HG02798 (cell line): ENCODE results near the gene DMRT2.

Experiments
- ATAC-seq: cut with Tn5 transposase; IDR thresholded peaks from one replicate; pipeline ENCODE4 v1.9.1; 2021; ENCODE audit warnings: mild to moderate bottlenecking; ENCODE audit not compliant: unreplicated experiment, poor library complexity

DMRT2 gene

DNA sequence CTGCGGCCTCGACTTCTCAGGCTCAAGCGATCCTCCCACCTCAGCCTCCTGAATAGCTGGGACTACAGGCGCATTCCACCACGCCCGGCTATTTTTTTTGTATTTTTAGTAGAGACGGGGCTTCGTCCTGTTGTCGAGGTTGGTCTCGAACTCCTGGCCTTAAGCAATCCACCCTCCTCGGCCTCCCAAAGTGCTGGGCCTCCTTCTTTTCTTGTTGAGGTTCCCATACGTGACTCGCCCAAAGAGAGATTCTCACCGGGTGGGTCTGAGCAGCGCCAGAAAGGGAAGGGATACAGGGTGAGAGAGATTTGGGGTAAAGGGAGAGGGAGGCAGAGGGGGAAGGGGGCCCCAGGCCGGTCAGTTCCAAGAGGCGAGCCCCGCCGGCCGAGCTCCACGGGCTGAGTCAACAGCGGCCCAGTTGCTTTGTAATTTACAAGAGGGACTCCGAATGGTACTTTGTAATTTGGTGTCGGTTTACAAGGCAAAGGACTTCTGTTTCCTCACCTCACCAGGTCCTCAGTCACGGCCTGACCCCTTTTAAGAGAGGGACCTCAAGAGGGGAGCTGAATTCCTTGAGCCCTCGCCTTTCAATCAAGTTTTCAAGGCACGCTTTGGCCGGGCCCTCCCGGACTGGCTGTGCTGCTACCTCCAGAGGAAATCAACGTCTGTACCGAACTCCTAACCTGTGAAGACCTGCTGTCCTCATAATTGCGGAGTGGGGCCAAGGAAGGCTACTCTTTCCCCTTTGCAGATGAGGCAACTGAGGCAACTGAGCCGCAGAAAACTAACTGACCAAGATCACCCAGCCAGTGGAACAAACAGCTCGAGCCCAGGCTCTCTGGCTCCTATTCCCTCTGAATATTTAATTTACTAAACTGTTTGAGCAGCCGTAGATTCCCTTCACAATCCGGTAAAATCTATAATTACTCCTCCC is 3.3 kb upstream of the DMRT2 start:
- ATAC-seq = no peak

DNA sequence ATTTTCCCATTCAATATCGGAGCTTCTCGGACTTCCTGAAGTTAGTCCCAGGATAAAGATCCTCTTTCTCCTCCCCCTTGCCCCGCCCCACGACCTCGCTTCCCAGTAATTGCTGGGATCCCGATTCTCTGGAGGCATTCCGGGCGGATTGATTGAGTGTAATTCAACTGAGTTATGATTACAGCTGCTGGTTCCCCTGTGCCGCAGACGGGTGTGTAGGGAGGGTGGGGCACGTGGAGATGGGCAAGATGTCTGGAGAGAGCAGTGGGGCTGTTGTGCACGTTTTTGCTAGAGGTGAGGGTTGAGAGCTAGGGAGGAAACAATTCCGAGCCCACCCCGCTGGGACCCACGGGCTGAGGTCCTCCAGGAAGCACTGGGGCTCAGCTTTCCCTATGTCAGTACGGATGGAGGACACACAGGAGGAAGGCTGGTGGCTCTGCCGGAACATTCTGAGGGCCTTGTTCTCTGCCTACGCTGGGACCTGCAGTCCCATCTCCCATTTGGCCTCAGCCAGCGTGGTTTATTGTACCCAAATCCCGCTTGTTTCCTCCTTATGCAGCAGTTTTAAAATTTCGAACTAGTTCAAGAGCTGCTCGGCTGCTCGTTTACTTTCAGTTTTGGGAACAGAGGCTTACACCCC is 2.4 kb upstream of the DMRT2 start:
- ATAC-seq = no peak

DNA sequence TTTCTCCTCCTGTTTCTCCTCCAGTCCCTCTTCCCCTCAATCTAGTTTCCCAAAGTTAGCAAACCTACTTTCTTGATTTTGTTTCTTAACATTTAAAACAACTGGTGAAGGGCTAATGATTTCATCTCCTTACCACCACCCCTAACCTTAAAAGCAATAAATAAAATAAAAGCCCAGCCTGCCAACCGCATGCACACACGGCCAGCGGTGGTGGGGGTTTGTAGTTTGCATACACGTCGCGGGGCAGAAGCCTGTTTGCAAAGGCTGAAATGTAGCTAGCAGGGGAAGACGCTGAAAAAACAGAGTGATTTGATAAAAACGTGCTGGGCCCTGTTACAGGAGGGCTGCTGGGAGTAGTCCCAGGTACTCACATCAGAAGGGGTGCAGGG is 1.9 kb upstream of the DMRT2 start:
- ATAC-seq = no peak

DNA sequence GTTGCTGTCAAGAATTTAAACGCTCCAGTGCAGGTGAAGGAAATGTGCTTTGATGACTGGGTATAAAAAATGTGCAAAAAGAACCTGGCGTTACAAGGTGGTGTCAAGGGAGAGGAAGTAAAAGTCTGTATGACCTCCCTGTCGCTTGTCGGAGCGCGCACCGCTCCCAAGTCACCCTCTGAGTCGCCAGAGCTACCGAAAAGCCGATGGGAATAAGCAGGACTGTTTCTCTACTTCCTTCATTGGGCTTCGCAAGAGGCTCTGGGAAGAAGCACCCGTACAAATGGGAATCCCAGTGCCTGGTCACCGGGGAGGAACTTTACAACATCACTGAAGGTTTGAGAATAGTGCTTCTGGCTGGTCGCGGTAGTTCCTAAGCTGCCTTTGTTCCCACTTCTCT is 1.3 kb upstream of the DMRT2 start:
- no peak for ATAC-seq

DNA sequence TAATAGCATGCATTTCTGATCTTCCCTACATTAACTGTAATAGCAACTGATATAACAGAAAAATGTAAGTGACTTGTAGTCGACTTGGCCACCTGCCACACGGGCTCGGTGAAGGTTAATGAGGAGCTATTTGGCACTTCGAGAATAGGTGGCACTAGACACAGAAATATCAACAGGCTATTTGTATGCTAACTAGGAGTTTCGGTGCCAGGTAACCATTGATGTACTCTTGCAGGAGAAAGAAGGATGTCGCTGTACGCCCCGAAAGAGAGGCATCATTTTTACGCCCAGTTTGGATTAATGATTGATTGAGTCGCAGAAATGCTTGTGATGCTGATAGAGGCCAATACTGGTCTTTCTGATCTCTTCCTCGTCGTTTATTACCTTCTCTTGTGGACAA is 516 bp upstream of the DMRT2 start:
- no peak for ATAC-seq

DNA sequence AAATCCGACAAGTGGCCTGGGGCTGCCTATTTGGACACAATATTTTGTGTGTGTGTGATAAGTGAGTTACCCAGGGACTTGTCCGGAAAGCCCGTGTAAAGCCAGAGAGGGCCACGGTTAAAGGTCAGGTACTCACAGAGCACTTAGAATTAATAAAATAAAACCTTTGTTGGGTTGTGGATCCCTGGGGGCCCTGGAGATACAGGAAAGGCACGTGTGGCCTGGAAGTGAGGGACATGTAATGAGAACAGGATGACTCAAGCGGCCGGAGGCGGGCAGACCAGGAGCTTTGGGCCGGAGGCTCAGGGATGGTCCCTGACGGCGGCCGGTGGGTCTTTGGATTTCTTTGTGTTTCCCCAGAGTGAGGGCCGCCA is 1.0 kb downstream of the DMRT2 start:
- no peak for ATAC-seq

DNA sequence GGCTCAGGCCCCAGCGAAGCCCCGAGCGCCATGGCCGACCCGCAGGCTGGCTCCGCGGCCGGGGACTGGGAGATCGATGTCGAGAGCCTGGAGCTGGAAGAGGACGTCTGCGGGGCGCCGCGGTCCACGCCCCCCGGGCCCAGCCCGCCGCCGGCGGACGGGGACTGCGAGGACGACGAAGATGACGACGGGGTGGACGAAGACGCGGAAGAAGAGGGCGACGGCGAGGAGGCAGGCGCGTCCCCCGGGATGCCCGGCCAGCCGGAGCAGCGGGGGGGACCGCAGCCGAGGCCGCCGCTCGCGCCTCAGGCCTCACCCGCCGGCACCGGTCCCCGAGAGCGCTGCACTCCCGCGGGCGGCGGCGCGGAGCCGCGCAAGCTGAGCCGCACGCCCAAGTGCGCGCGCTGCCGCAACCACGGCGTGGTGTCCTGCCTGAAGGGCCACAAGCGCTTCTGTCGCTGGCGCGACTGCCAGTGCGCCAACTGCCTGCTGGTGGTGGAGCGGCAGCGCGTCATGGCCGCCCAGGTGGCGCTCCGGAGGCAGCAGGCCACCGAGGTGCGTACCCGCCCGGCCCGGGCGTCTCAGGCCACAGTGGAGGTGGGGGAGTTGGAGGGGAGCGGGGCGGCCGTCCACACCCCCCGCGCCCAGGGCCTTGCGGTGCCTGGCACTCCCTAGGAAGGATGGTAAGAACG is 1.6 kb downstream of the DMRT2 start:
- no peak for ATAC-seq

DNA sequence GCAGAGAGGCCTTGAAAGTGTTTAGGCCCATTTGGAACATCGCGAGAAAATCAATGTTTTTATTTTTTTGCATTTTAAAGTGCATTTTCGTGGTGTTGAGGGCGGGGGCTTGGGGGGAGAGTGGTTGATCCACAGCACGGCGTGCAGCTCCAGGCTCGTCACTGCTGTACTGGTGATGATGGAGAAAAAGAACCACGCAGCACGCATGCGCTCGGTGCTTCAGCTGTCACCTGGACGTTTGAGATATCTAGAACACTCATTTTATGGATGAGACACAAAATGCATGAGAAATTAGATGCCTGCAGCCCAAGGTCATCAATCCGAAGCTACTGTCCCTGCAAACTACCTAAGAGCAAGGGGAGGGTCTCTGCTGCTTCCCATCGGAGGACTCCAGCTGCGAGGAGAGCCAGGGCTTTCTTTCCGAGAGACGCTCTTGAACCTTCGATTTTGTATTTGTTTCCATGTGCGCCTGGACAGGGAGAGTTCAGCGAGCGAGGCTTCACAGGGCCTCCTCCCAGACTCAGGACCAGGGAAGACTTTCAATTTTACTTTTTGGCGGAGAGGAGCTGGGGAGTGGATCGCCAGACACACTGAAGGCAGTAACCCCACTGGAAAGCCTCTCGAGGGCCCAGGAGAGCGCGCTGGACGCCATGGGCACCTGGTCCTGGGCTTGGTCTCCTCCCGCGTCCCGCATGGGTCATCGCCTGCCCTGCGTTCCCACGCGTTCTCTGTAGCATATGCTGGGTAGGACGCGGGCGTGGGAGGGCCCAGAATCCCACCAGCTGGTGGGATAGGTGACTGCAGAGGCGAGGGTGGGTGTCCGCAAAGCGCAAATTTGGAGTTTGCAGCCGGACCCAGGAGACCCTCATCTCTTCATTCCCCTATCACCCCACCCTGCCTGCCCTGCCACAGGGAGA is 2.5 kb downstream of the DMRT2 start:
- ATAC-seq = no peak

DNA sequence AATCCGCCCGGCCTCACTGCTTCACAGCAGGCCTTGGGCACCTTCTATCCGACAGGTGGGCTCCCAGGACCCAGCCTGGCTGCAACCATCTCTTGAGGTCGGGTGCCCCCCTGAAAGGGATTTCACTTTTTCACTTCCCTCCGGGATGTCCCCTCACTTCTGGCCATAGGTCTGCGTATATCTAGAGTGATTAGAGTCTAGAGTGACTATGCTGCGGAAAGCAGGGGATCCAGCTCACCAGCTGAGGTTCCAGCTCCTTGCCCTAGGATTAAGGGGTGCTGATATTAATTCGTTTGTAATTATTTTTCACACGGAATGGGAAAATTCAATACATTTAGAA is 3.1 kb downstream of the DMRT2 start:
- no peak for ATAC-seq

DNA sequence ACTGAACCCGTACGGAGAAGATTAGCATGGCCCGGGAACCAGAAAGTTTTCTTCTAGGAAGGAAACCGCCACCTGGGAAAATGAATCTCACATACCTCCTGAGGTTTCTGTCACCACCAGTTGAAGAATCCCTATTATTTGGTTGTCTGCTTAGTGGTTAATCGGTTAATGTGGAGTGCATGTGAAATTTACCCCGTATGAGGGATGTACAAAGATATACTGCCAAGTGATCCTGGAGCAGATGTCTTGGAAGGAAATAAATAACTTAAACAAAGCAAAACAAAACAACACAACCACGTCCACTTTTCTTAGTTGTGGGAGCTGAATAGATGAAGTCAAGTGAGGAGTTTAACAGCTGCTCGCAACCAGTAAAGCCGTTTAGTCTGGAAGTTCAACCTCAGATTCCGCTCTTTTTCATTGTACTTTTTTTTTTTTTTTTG is 3.8 kb downstream of the DMRT2 start:
- no peak for ATAC-seq

DNA sequence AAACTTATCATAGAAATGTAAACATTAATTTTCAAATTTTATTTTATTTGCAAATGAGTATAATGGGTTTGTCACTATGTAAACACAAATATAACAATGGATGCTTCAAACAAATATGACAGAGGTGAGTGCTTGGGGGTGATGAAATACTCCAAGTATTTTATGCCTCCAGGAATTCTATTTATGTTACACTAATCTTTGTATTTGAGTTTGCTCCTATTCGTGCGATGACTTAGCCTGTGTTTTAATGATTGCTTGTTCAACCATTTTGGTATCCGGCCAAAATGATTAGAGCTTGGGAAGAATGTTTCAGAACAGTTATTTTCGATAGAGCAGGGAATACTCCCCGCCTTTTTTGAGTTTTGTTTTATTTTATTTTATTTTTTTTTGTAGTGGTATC is 5.0 kb downstream of the DMRT2 start:
- ATAC-seq = no peak

DNA sequence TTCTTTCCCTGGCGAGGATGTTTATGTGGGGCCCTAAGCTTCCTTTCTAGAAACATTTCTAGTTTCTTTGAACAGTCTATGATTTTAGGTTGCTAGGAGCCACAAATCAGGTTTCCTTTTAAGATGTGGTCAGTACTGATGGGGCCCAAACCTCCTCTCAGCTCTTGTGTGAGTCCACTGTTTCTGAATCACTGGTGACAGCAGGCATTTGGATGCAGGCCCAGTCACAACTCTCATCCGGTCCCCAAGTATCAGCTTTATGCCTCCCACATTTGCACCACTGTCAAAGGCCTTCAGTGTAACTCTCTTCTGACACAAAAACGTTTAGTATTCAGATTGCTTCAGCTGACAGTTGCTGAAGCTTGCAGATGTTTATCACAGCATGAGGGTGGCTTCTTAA is 7.8 kb downstream of the DMRT2 start:
- ATAC-seq = no peak

DNA sequence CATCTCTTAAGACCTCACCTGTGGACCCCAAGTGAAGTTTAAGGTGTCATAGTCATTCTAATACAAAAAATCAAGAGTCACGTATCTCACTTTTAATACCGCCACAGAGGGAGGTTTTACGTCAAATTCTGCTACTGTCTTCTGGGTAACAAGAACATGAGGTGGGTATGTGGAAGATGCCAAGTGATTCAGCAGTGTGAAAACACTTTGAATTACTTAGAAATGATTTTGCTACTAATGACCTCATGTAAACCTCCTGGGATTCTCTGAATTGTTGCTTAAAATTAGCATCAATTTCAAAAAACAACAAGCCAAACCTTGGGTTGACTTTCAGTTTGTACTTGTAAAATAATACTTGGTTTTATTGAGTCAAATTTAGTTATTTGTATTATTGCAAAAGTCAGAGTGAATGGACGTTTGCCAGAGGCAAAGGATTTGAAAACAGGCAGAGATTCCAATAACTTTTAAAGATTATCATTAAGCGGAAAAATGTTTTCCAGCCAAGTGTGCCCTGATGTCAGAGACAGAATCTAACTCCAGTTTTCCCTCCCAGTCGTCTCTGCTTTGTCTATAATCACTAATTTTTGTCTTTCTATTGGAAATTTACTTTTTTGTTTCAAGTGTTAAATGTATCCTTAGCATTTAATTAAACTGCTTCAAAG is 8.8 kb downstream of the DMRT2 start:
- ATAC-seq = no peak

DNA sequence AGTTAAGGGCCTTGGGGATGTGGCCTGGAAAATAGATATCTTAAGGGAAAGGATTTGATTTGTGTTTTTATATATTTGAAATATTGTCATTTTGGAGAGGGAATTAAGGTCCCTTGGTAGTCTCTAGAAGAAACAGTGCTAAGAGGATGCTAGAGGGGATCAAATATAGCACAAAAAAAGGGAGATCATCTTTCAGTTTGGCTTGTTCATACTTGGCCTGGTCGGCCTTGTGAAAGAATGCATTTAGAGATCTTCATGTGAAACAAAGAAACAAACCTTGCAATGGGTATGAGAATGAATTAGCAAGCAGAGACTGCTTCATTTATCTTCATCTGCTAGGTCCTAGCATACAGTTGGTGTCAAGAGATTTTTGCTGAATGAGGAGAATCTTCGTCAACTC is 15.0 kb downstream of the DMRT2 start:
- no peak for ATAC-seq

DNA sequence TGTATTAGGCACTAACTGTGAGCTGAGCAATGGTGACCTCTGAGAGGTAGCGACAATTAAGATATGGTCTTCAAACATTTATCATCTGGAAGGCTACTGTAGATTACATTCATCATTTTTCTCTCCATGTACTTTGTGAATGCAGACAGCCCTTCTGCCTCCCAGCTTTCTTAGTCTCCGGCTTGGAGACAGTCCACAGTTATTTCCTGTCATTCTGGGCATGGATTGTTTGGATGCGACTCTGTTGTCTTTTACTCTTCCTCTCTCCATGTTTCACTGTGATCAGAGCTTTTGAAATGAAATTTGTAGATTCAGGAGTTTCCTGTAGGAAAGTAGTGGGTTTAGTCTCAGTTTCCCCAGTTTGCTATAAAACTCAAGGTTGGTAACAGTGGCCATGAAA is 20.5 kb downstream of the DMRT2 start:
- ATAC-seq = no peak

DNA sequence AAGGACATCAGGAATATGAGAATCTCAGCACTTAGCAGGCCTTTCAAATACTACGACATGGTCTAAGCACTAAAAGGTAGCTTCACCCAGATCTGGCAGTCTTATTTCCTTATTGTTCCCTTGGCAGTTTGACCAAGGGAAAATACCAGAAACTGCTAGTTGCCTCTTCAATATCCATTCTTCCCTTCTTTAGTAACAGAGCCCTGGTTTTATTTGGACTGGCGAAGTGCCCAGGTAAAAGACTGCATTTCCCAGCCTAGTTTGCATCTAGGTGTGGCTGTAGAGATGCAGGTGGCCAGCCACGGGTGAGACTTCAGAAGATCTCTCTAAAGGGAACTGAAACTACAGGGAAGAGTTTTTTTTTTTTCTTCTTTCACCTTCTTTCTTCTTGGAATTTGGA is 21.6 kb downstream of the DMRT2 start:
- ATAC-seq = no peak

DNA sequence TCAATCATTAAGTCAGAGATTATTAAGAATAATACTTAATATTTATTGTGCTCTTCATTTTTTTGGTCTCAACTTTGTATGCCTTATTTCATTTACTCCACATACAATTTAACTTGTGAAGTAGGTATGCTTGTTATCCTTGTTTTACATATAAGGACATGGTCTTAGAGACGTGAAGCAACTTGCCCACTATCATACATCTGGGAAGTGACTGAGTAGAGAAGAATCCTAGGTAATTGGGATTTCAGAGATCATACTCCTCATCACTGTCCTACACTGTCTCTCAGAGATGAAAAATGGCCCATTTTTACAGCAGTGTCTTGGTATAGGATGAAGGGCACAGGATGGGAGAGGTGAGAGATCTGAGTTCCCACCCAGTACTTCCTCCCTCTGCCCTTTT is 23.3 kb downstream of the DMRT2 start:
- ATAC-seq = no peak

DNA sequence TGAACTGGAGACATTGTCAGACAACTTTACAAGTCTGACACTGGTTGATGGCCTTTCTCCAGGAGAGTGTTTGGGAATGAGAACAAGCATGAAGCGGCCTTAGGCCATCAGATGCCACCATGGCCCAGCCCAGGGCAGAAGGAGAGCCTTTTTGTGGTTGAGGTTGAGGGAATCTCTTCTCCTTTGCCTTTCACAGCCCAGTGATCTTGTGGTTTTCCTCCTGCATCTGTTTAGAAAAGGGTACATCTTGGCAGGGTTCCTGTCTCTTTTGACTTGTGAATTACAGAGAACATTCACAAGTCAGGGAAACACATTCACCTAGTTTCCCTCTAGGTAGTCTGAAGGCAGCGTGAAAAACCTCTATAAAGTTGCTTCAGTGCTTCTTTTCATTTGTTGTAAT is 27.5 kb downstream of the DMRT2 start:
- no peak for ATAC-seq

DNA sequence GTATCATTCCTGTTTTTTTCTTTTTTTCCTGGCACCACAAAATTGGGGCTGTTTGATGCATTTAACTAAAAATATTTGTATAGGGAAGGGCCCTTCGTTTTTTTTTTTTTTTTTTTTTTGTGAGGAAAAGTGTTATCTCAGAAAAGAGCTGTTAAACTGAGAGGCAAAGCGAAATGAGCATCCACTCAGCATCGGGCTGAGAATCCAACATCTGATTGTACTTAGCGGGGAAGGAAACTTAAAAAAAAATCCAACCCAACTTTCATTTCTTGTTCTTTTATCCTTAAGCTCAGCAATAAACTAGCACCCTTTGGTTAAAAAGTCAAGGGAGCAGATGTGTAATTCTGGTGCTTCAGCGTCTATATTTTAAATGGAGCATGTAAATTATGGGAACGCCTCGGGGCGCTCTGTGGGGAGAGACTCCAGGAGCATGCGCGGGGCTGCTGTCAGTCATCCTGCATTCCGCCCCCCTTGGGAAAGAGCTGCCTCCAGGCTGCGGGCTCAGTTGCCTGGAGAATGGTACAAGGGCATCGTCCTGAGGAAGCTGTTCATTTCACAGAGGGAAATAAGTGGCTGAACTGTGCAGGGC is 33.3 kb downstream of the DMRT2 start:
- ATAC-seq = no peak

DNA sequence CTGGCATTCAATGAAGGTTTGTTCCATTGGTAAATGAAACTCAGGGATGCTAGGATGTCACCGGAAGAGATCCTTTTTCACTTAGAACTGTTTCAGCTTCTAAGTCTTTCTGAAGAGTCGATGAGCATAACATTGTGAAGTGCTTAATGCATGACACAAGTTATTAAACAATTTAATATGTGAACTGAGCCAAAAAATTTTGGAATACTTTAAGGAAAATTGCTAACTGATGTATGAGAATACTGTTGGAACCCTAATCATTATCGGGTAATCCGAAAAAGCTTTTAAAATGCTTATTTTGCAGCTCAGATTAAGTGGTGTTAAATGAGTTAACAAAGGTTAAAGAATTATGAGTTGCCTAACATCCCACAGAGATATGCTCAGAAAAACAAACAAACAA is 34.9 kb downstream of the DMRT2 start:
- ATAC-seq = no peak
